ENCODE measurements around the gene PRR22.

PRR22 gene

DNA sequence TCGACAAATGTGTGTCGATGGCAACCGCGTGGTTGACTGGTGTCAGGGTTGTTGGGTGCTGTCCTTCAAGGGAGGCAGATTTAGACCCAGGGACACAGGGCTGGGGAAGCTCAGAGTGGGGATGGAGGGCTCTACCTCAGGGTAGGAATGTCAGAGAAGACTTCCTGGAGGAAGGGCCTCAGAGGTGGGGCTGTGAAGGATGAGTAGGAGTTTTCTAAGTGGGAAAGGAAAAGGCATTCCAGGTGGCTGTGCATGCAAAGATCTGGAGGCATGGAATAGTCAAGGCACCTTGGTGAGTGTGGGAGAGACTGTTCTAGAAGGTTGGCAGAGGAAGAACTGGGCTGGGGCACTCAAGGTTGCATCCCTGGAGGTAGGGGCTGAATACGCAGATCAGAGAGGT, 22.4 kb upstream of the PRR22 start:
- Histone ChIP-seq H3K4me2 (ENCODE audit: low read length) (no peak overlapping the region), H3K4me3 (ENCODE audit: low read length) (no peak overlapping the region), H3K4me1 (ENCODE audit: low read length) (peaks cover 11% of the 10 kb centered on the region), H2AFZ (ENCODE audit: low read depth, low read length) (no peak overlapping the region), H3K9ac (ENCODE audit: low read length) (no peak overlapping the region), H3K27me3 (ENCODE audit: low read depth, low read length) (peaks cover 14% of the 10 kb centered on the region), H3K79me2 (ENCODE audit: low read length) (no peaks in the 10 kb centered on the region), H3K27ac (ENCODE audit: low read length) (no peak overlapping the region), H3K9me3 (ENCODE audit: insufficient read depth, low read length) (no peaks in the 10 kb centered on the region), H3K36me3 (replicated peaks; ENCODE audit: low read depth, low read length) (no peaks in the 10 kb centered on the region), H4K20me1 (ENCODE audit: insufficient read depth, low read length) (no peaks in the 10 kb centered on the region)
- TF ChIP-seq, protein P1, sequence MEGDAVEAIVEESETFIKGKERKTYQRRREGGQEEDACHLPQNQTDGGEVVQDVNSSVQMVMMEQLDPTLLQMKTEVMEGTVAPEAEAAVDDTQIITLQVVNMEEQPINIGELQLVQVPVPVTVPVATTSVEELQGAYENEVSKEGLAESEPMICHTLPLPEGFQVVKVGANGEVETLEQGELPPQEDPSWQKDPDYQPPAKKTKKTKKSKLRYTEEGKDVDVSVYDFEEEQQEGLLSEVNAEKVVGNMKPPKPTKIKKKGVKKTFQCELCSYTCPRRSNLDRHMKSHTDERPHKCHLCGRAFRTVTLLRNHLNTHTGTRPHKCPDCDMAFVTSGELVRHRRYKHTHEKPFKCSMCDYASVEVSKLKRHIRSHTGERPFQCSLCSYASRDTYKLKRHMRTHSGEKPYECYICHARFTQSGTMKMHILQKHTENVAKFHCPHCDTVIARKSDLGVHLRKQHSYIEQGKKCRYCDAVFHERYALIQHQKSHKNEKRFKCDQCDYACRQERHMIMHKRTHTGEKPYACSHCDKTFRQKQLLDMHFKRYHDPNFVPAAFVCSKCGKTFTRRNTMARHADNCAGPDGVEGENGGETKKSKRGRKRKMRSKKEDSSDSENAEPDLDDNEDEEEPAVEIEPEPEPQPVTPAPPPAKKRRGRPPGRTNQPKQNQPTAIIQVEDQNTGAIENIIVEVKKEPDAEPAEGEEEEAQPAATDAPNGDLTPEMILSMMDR (IDR thresholded peaks at IDR 0.05; ENCODE audit: low read depth, low read length), result no peak
- TF ChIP-seq EZH2phosphoT487 (IDR thresholded peaks at IDR 0.05; ENCODE audit: low read depth), result no peak

DNA sequence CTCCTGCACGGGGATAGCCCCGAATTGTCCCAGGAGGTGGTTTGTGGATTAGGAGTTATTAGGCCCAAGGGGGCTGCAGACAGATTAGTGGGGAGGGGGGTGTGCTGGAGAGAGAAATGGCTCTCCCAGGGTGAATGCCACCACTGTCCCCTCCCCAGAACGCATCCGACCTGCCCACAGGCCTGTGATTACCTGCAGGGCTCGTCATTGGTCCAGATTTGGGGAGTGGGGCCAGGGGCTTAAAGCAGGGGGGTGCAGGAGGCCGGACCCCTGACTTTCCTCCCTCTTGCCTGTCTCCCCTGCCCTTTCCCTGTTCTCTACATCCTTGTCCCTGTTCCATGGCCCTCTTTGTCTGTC, 21.6 kb upstream of the PRR22 start:
- Histone ChIP-seq H2AFZ (ENCODE audit: low read depth, low read length) (no peak overlapping the region), H3K4me2 (ENCODE audit: low read length) (no peak overlapping the region)

DNA sequence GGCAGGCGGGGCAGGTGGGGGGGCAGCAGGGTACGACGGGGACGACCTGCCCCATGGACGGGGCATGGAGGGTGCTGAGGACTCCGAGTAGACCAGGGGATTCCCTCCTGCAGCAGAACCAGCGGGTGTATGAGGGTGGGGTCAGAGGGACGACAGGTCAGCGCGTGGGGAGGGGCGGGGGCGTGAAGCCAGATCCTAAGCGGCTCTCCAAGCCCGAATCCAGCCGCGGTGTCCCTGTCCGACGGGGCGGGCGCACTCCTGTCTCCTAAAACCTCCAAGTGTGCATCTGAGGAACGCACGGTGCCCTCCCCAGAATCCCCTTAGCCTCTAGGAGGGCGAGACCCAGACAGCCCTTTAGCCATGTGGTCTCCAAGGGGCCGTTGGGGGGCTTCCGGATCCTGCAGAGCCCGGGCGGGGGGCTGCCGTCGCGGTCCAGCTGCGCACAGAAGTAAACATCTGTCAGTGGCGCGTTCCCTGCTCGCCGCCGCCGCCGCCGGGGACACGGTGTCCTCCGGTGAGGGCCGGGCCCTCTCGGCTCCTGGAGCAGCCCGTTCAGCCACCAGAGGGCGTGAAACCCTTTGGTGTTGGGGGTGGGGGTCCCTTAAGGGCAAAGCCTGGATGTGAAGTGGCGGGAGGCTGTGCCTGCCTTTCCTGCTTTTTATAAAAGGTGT, 21.1 kb upstream of the PRR22 start:
- Histone ChIP-seq H3K9me3 (ENCODE audit: insufficient read depth, low read length) (no peaks in the 10 kb centered on the region), H2AFZ (ENCODE audit: low read depth, low read length) (no peak overlapping the region), H3K4me2 (ENCODE audit: low read length) (0 out of 2 replicates have a peak overlapping the region, but pooled peaks have one; percentile 23), H3K4me3 (ENCODE audit: low read length) (no peak overlapping the region), H3K79me2 (ENCODE audit: low read length) (no peaks in the 10 kb centered on the region), H3K36me3 (replicated peaks; ENCODE audit: low read depth, low read length) (no peaks in the 10 kb centered on the region), H3K27me3 (ENCODE audit: low read depth, low read length) (peaks cover 14% of the 10 kb centered on the region), H3K27ac (ENCODE audit: low read length) (no peak overlapping the region), H3K4me1 (ENCODE audit: low read length) (peaks cover 11% of the 10 kb centered on the region), H3K9ac (ENCODE audit: low read length) (no peak overlapping the region), H4K20me1 (ENCODE audit: insufficient read depth, low read length) (no peaks in the 10 kb centered on the region)
- no peak for TF ChIP-seq EZH2phosphoT487 (IDR thresholded peaks at IDR 0.05; ENCODE audit: low read depth)
- TF ChIP-seq, protein P1 (IDR thresholded peaks at IDR 0.05; ENCODE audit: low read depth, low read length), result peak; percentile 74

More for the DNA sequence above, 21.6 kb upstream of the PRR22 start:
- peaks cover 11% of the 10 kb centered on the region for H3K4me1 ChIP-seq (ENCODE audit: low read length)
- no peaks in the 10 kb centered on the region for H4K20me1 ChIP-seq (ENCODE audit: insufficient read depth, low read length)
- no peak overlapping the region for H3K9ac ChIP-seq (ENCODE audit: low read length)
- H3K79me2 ChIP-seq (ENCODE audit: low read length), result no peaks in the 10 kb centered on the region
- no peaks in the 10 kb centered on the region for H3K36me3 ChIP-seq (replicated peaks; ENCODE audit: low read depth, low read length)
- no peaks in the 10 kb centered on the region for H3K9me3 ChIP-seq (ENCODE audit: insufficient read depth, low read length)
- TF ChIP-seq, protein P1 (IDR thresholded peaks at IDR 0.05; ENCODE audit: low read depth, low read length), result no peak
- no peak for TF ChIP-seq EZH2phosphoT487 (IDR thresholded peaks at IDR 0.05; ENCODE audit: low read depth)
- no peak overlapping the region for H3K27ac ChIP-seq (ENCODE audit: low read length)
- H3K27me3 ChIP-seq (ENCODE audit: low read depth, low read length), result peaks cover 14% of the 10 kb centered on the region
- no peak overlapping the region for H3K4me3 ChIP-seq (ENCODE audit: low read length)

DNA sequence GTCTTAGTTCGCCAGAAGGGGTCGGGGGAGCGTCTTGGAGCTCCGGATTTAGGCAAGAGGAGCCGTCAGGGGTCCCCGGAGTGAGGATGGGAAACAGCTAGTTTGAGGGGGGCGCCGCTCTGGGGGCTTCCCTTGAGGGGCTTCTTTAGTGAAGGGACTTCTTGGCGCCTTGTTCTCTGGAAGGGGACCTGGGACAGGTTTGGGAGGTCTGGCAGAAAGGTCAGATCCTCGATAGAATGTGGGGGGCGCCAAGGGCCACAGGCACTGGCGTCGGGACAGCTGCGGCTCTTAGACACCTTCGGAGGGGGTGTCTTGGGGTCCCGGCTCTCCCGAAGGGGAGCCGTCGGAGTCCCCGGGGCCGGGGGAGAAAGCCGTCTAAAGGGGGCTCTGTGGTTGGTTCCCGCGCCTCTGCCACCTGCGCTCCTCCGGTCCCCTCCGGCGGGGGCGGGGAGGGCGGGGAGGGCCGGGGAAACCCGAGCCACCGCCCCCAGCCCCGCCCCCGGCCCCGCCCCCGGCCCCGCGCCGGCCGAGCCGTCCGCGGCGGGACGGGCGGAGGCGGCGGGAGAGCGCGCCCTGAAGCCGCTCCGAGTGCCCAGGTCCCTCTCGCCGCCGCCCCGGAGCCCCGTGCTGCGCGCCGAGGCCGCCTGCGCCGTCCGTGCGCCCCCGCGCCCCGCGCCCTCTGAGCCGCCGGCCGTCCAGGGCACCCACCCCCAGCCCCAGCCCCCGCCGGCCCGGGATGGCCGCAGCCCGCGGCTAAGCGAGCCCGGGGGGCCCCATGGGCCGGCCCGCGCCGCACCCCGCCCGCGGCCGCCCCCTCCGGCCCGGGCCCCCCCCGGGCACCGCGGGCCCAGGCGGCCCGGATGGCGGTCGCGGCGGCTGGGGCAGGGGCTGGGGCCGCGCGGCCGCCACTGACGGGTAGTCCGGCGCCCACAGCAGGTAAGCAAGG, 20.2 kb upstream of the PRR22 start, which contains the start of gene NRTN:
Gene NRTN (plus strand): TSS at position 552 of the 946 bp plus-strand sequence. CDS start 19,099 bp downstream, outside the sequence.
- Histone ChIP-seq H3K9ac (ENCODE audit: low read length) (peak within 1 kb of the TSS; percentile 49), H4K20me1 (ENCODE audit: insufficient read depth, low read length) (no peaks in the 10 kb centered on the region), H3K4me2 (ENCODE audit: low read length) (peak within 1 kb of the TSS; percentile 91), H3K27ac (ENCODE audit: low read length) (no peak within 1 kb of the TSS), H2AFZ (ENCODE audit: low read depth, low read length) (peak within 1 kb of the TSS; percentile 90), H3K4me1 (ENCODE audit: low read length) (peaks cover 11% of the 10 kb centered on the region), H3K36me3 (replicated peaks; ENCODE audit: low read depth, low read length) (no peaks in the 10 kb centered on the region), H3K4me3 (ENCODE audit: low read length) (peak within 1 kb of the TSS; percentile 70), H3K79me2 (ENCODE audit: low read length) (no peaks in the 10 kb centered on the region), H3K9me3 (ENCODE audit: insufficient read depth, low read length) (no peaks in the 10 kb centered on the region), H3K27me3 (ENCODE audit: low read depth, low read length) (peaks cover 14% of the 10 kb centered on the region)
- TF ChIP-seq EZH2phosphoT487 (IDR thresholded peaks at IDR 0.05; ENCODE audit: low read depth), result no peak
- TF ChIP-seq, protein P1 (IDR thresholded peaks at IDR 0.05; ENCODE audit: low read depth, low read length), result no peak

Measured in OCI-LY3 (cell line).